GM23248 (cell line): ENCODE data around the gene LRMDA.

Experiments
- EZH2 ChIP-seq: fragments of 200-600 bp; sonication (generic); IDR thresholded peaks from 2 replicates; pipeline ENCODE4 v1.6.1; 2018; ENCODE audit warnings: antibody characterized with exemption, mild to moderate bottlenecking; ENCODE audit not compliant: insufficient read depth, poor library complexity, severe bottlenecking
- EZH2phosphoT487 ChIP-seq: fragments of 200-600 bp; sonication (generic); IDR thresholded peaks from 2 replicates; pipeline ENCODE4 v1.6.1; 2018; ENCODE audit warnings: antibody characterized with exemption, moderate library complexity, mild to moderate bottlenecking, low read depth; ENCODE audit not compliant: insufficient read depth

GRCh38 chr10:76487582-76487981 is 1056.2 kb downstream of the LRMDA start:
- TF ChIP-seq EZH2phosphoT487 (no peak), EZH2 (no peak)
